Activated naive CD8-positive, alpha-beta T cell (primary cell): ENCODE data around the gene ATF1.

Experiments used
- H3K27ac Mint-ChIP-seq: one replicate; pipeline ENCODE4 v1.8.0; 2021; ENCODE audit warnings: mixed read lengths
- H3K27me3 Mint-ChIP-seq: one replicate; pipeline ENCODE4 v1.8.0; 2021; ENCODE audit warnings: mixed read lengths
- H3K36me3 Mint-ChIP-seq: one replicate; pipeline ENCODE4 v1.8.0; 2021; ENCODE audit warnings: mixed read lengths
- H3K4me1 Mint-ChIP-seq: one replicate; pipeline ENCODE4 v1.8.0; 2021; ENCODE audit warnings: low read depth, mixed read lengths
- H3K4me3 Mint-ChIP-seq: one replicate; pipeline ENCODE4 v1.8.0; 2021; ENCODE audit warnings: mild to moderate bottlenecking, mixed read lengths
- H3K9me3 Mint-ChIP-seq: one replicate; pipeline ENCODE4 v1.8.0; 2021; ENCODE audit warnings: low read depth, mixed read lengths

The ATF1 gene

GRCh38 chr12:50763639-50764285 lies at the start of gene ATF1:
Gene ATF1 (plus strand): TSS chr12:50764101. CDS start chr12:50780146, 16,045 bp downstream.
- Mint-ChIP-seq H3K27ac (peak within 1 kb of the TSS; percentile 98), H3K36me3 (peaks cover 2% of the 10 kb centered on the region), H3K9me3 (no peaks in the 10 kb centered on the region), H3K27me3 (no peaks in the 10 kb centered on the region), H3K4me1 (peaks cover 33% of the 10 kb centered on the region), H3K4me3 (peak within 1 kb of the TSS; percentile 96)

GRCh38 chr12:50715174-50715573 lies 48.7 kb upstream of the ATF1 start:
- Mint-ChIP-seq H3K27me3 (no peaks in the 10 kb centered on the region), H3K36me3 (peaks cover 11% of the 10 kb centered on the region), H3K4me1 (no peaks in the 10 kb centered on the region), H3K4me3 (no peak overlapping the region), H3K27ac (no peak overlapping the region), H3K9me3 (no peaks in the 10 kb centered on the region)

- peaks cover 12% of the 10 kb centered on the region for H3K36me3 Mint-ChIP-seq
- no peaks in the 10 kb centered on the region for H3K27me3 Mint-ChIP-seq
- H3K4me3 Mint-ChIP-seq, result no peak overlapping the region
- no peaks in the 10 kb centered on the region for H3K4me1 Mint-ChIP-seq
- H3K9me3 Mint-ChIP-seq, result no peaks in the 10 kb centered on the region
- no peak overlapping the region for H3K27ac Mint-ChIP-seq
Observed at GRCh38 chr12:50718760-50719159, 45.1 kb upstream of the ATF1 start.

GRCh38 chr12:50720085-50720484 lies 43.8 kb upstream of the ATF1 start:
- Mint-ChIP-seq H3K27me3 (no peaks in the 10 kb centered on the region), H3K27ac (no peak overlapping the region), H3K4me3 (no peak overlapping the region), H3K4me1 (no peaks in the 10 kb centered on the region), H3K36me3 (peaks cover 8% of the 10 kb centered on the region), H3K9me3 (no peaks in the 10 kb centered on the region)

GRCh38 chr12:50720501-50720900 lies 43.4 kb upstream of the ATF1 start:
- Mint-ChIP-seq H3K4me3 (no peak overlapping the region), H3K9me3 (no peaks in the 10 kb centered on the region), H3K27me3 (no peaks in the 10 kb centered on the region), H3K36me3 (peaks cover 8% of the 10 kb centered on the region), H3K27ac (no peak overlapping the region), H3K4me1 (no peaks in the 10 kb centered on the region)

GRCh38 chr12:50723865-50724264 lies 40.0 kb upstream of the ATF1 start:
- Mint-ChIP-seq H3K36me3 (peaks cover 10% of the 10 kb centered on the region), H3K27me3 (no peaks in the 10 kb centered on the region), H3K4me1 (no peaks in the 10 kb centered on the region), H3K9me3 (no peaks in the 10 kb centered on the region), H3K27ac (no peak overlapping the region), H3K4me3 (no peak overlapping the region)

GRCh38 chr12:50725011-50725942 lies 38.6 kb upstream of the ATF1 start:
- H3K36me3 Mint-ChIP-seq, result peaks cover 14% of the 10 kb centered on the region
- H3K27me3 Mint-ChIP-seq, result no peaks in the 10 kb centered on the region
- no peaks in the 10 kb centered on the region for H3K4me1 Mint-ChIP-seq
- no peak overlapping the region for H3K4me3 Mint-ChIP-seq
- no peak overlapping the region for H3K27ac Mint-ChIP-seq
- no peaks in the 10 kb centered on the region for H3K9me3 Mint-ChIP-seq

GRCh38 chr12:50727466-50727865 lies 36.4 kb upstream of the ATF1 start:
- H3K27ac Mint-ChIP-seq, result no peak overlapping the region
- no peaks in the 10 kb centered on the region for H3K27me3 Mint-ChIP-seq
- H3K4me3 Mint-ChIP-seq, result no peak overlapping the region
- no peaks in the 10 kb centered on the region for H3K4me1 Mint-ChIP-seq
- H3K36me3 Mint-ChIP-seq, result peaks cover 14% of the 10 kb centered on the region
- H3K9me3 Mint-ChIP-seq, result no peaks in the 10 kb centered on the region

GRCh38 chr12:50728417-50728816 lies 35.5 kb upstream of the ATF1 start:
- peaks cover 11% of the 10 kb centered on the region for H3K36me3 Mint-ChIP-seq
- no peaks in the 10 kb centered on the region for H3K9me3 Mint-ChIP-seq
- H3K27me3 Mint-ChIP-seq, result no peaks in the 10 kb centered on the region
- H3K27ac Mint-ChIP-seq, result no peak overlapping the region
- no peaks in the 10 kb centered on the region for H3K4me1 Mint-ChIP-seq
- H3K4me3 Mint-ChIP-seq, result no peak overlapping the region

- Mint-ChIP-seq H3K4me3 (no peak overlapping the region), H3K27me3 (no peaks in the 10 kb centered on the region), H3K4me1 (no peaks in the 10 kb centered on the region), H3K9me3 (no peaks in the 10 kb centered on the region), H3K27ac (no peak overlapping the region), H3K36me3 (peaks cover 12% of the 10 kb centered on the region)
Observed at GRCh38 chr12:50728841-50729240, 35.1 kb upstream of the ATF1 start.

GRCh38 chr12:50732591-50732990 lies 31.3 kb upstream of the ATF1 start:
- no peak overlapping the region for H3K27ac Mint-ChIP-seq
- H3K36me3 Mint-ChIP-seq, result peaks cover 14% of the 10 kb centered on the region
- H3K4me3 Mint-ChIP-seq, result no peak overlapping the region
- H3K4me1 Mint-ChIP-seq, result no peaks in the 10 kb centered on the region
- no peaks in the 10 kb centered on the region for H3K9me3 Mint-ChIP-seq
- H3K27me3 Mint-ChIP-seq, result no peaks in the 10 kb centered on the region

GRCh38 chr12:50733706-50734105 lies 30.2 kb upstream of the ATF1 start:
- Mint-ChIP-seq H3K4me1 (no peaks in the 10 kb centered on the region), H3K27me3 (no peaks in the 10 kb centered on the region), H3K9me3 (no peaks in the 10 kb centered on the region), H3K27ac (no peak overlapping the region), H3K36me3 (peaks cover 11% of the 10 kb centered on the region), H3K4me3 (no peak overlapping the region)

GRCh38 chr12:50734409-50735263 lies 29.3 kb upstream of the ATF1 start:
- H3K4me3 Mint-ChIP-seq, result no peak overlapping the region
- H3K36me3 Mint-ChIP-seq, result peaks cover 14% of the 10 kb centered on the region

GRCh38 chr12:50739611-50740010 lies 24.3 kb upstream of the ATF1 start:
- Mint-ChIP-seq H3K9me3 (no peaks in the 10 kb centered on the region), H3K4me1 (no peaks in the 10 kb centered on the region), H3K36me3 (peaks cover 12% of the 10 kb centered on the region), H3K27me3 (no peaks in the 10 kb centered on the region), H3K27ac (no peak overlapping the region), H3K4me3 (no peak overlapping the region)

More at GRCh38 chr12:50734409-50735263, 29.3 kb upstream of the ATF1 start:
- Mint-ChIP-seq H3K4me1 (no peaks in the 10 kb centered on the region), H3K27ac (no peak overlapping the region), H3K9me3 (no peaks in the 10 kb centered on the region), H3K27me3 (no peaks in the 10 kb centered on the region)

GRCh38 chr12:50740307-50740706 lies 23.6 kb upstream of the ATF1 start:
- no peaks in the 10 kb centered on the region for H3K4me1 Mint-ChIP-seq
- H3K27me3 Mint-ChIP-seq, result no peaks in the 10 kb centered on the region
- H3K27ac Mint-ChIP-seq, result peak overlapping the region; percentile 1
- peaks cover 12% of the 10 kb centered on the region for H3K36me3 Mint-ChIP-seq
- no peak overlapping the region for H3K4me3 Mint-ChIP-seq
- H3K9me3 Mint-ChIP-seq, result no peaks in the 10 kb centered on the region
